BLaER1 treated with 17β-estradiol and CSF1 and Interleukin-3, amounts not matched to agents 10 nM and 100 nM (cell line): ENCODE measurements around the gene PTX4.
A peak's percentile ranks its signal among the peaks of the same experiment; 100 is the strongest.

Experiments used
- H3K27ac ChIP-seq, 11 experiments: shearing (Covaris generic); formaldehyde crosslinking; 2 replicates each; pipeline ENCODE4 v1.8.1; 2022
- H3K27me3 ChIP-seq, 11 experiments: shearing (Covaris generic); formaldehyde crosslinking; 2 replicates each; pipeline ENCODE4 v1.8.1; 2022
- H3K36me3 ChIP-seq, 11 experiments: shearing (Covaris generic); formaldehyde crosslinking; 2 replicates each; pipeline ENCODE4 v1.8.1; 2022
- H3K4me1 ChIP-seq, 10 experiments: shearing (Covaris generic); formaldehyde crosslinking; 2 replicates each; pipeline ENCODE4 v1.8.1; 2022
- H3K4me2 ChIP-seq, 11 experiments: shearing (Covaris generic); formaldehyde crosslinking; 2 replicates each; pipeline ENCODE4 v1.8.1; 2022
- H3K4me3 ChIP-seq, 10 experiments: shearing (Covaris generic); formaldehyde crosslinking; 2 replicates each; pipeline ENCODE4 v1.8.1; 2022
- H3K9ac ChIP-seq, 11 experiments: shearing (Covaris generic); formaldehyde crosslinking; 2 replicates each; pipeline ENCODE4 v1.8.1; 2022
- H3K9me3 ChIP-seq, 11 experiments: shearing (Covaris generic); formaldehyde crosslinking; replicated peaks in 1 of 11; 2 replicates each; pipeline ENCODE4 v1.8.1; 2022
- H4K20me1 ChIP-seq, 11 experiments: shearing (Covaris generic); formaldehyde crosslinking; 2 replicates each; pipeline ENCODE4 v1.8.1; 2022
- Cebpa-rat ChIP-seq, 11 experiments: shearing (Covaris generic); IDR thresholded peaks; 2 replicates each; pipeline ENCODE4 v1.8.1; 2022

Gene PTX4

DNA sequence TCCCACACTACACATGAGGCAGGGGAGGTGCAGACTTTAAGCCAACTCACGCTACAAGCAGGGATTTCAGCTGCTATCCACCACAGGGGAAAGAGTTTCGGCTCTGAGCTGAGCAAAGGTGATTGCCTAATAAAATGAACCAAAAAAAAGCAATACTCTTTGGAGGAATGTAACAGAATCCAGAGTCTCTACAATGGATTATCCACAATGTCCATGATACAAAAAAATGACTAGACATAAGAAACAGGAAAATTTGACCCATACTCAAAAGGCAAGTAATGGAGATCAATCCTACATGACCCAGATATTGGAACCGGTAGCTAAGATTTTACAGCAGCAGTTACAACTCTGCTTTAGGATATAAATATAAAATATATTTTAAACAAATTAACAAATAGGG, 25.8 kb upstream of the PTX4 start:
- no peaks in the 10 kb centered on the region for H3K27me3 ChIP-seq
- H3K36me3 ChIP-seq, result peaks cover 5 to 50% (median 40%) of the 10 kb centered on the region in 11 experiments; a peak in 21 of 22 replicates
- H3K4me3 ChIP-seq, result no peak overlapping the region
- H4K20me1 ChIP-seq, result peaks cover 0 to 29% (median 17%) of the 10 kb centered on the region in 11 experiments; a peak in 16 of 22 replicates
- peaks cover 16 to 29% (median 21%) of the 10 kb centered on the region in 11 experiments for H3K9me3 ChIP-seq
- H3K4me2 ChIP-seq, result no peak overlapping the region
- H3K9ac ChIP-seq, result no peak overlapping the region
- peaks cover 7 to 15% (median 11%) of the 10 kb centered on the region in 10 experiments for H3K4me1 ChIP-seq
- no peak overlapping the region for H3K27ac ChIP-seq
- no peak for TF ChIP-seq Cebpa-rat (IDR thresholded peaks at IDR 0.05)

DNA sequence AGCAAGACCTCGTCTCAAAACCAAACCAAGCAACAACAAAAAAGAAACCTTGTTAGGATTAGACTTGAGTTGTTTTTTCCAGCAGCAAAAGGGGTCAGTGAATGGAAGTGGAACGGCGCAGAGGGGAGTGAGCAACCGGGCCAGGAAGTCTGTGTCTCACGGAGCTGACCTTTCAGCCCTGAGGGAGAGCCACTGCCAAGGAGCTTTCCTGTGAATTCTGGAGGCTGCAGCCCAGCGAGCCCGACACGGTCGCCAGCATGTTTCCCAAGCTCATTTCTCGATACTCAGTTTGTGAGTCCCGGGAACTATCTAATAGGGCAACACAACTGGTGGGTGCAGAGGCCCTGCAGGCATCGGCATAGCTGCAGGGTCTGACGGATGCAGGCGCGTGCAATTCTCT, 24.0 kb upstream of the PTX4 start:
- no peak for TF ChIP-seq Cebpa-rat (IDR thresholded peaks at IDR 0.05)
- Histone ChIP-seq H3K27ac (no peak overlapping the region), H4K20me1 (peaks cover 0 to 40% (median 28%) of the 10 kb centered on the region in 11 experiments; a peak in 17 of 22 replicates), H3K4me3 (no peak overlapping the region), H3K27me3 (no peaks in the 10 kb centered on the region), H3K9ac (no peak overlapping the region), H3K36me3 (peaks cover 5 to 63% (median 47%) of the 10 kb centered on the region in 11 experiments), H3K4me1 (peaks cover 20 to 29% (median 25%) of the 10 kb centered on the region in 10 experiments), H3K9me3 (peaks cover 16 to 29% (median 21%) of the 10 kb centered on the region in 11 experiments), H3K4me2 (no peak overlapping the region)

DNA sequence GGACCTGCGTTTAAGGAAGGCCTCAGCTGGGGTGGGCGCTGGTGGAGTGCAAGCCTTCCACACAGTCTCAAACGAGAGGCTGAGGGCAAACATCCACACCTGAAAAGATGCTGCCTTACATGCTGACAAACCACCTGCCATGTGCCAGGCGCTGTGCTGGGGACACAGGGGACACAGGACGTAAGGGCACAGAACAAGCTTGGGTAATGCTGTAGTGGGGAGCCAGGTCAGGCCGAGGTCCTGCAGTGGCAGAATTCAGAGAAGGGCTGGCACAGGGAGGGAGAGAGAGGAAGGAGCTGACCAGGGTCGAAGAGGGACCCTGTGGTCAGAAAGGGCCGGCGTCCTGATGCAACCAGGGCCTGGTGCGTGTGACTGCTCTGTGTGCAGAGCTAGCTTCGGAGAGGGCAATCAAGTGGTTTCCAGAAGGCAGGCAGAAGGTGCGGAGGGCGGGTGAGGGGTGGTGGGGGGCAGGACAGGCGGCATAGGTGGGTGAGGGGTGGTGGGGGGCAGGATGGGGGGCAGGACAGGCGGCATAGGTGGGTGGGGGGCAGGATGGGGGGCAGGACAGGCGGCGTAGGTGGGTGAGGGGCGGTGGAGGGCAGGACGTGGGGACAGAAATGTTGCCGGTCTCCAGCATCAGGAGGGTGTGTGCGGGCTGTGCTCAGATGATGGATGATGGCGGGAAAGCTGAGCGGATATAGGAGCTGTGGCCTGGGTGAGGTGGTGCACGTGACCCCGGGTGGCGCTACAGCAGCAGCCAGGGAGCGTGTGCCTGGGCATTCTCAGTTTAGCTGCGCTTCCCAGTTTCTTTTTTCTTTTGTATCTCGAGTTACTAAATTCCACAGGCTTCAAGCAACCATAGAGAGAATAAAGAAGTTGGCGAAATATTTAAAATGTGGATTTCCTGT, 23.2 kb upstream of the PTX4 start:
- H3K27ac ChIP-seq, result no peak overlapping the region
- TF ChIP-seq Cebpa-rat (IDR thresholded peaks at IDR 0.05), result no peak
- H3K36me3 ChIP-seq, result peaks cover 10 to 71% (median 53%) of the 10 kb centered on the region in 11 experiments

DNA sequence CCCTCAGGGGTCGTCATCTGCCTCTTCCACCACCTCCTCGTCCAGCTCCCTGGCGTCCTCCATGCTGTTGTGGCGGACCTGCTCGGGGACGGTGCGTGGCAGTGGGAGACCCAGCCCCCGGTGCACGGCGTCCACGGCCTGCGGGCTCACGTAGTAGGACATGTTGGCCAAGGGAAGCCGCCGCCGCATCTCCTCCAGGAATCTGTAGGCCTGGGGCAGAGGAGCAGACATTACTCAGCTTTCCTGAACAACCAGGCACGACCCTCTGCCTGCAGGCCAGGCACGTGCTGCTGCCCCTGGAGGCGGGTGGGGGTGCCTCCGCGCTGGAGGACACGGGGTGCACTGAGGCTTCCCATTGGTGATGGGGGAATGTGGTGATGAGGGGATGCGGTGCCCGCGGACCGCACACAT, 22.2 kb upstream of the PTX4 start:
- no peak overlapping the region for H3K9ac ChIP-seq
- H3K4me1 ChIP-seq, result peaks cover 20 to 29% (median 26%) of the 10 kb centered on the region in 10 experiments
- H3K4me3 ChIP-seq, result no peak overlapping the region
- TF ChIP-seq Cebpa-rat (IDR thresholded peaks at IDR 0.05), result no peak
- H3K27me3 ChIP-seq, result no peaks in the 10 kb centered on the region
- H4K20me1 ChIP-seq, result peaks cover 0 to 58% (median 42%) of the 10 kb centered on the region in 11 experiments; a peak in 18 of 22 replicates
- no peak overlapping the region for H3K27ac ChIP-seq
- H3K9me3 ChIP-seq, result peaks cover 16 to 29% (median 21%) of the 10 kb centered on the region in 11 experiments
- peaks cover 20 to 81% (median 63%) of the 10 kb centered on the region in 11 experiments for H3K36me3 ChIP-seq
- no peak overlapping the region for H3K4me2 ChIP-seq

More for the DNA sequence above, 23.2 kb upstream of the PTX4 start:
- Histone ChIP-seq H4K20me1 (peaks cover 0 to 48% (median 35%) of the 10 kb centered on the region in 11 experiments; a peak in 17 of 22 replicates), H3K4me2 (no peak overlapping the region), H3K9ac (no peak overlapping the region), H3K27me3 (no peaks in the 10 kb centered on the region), H3K9me3 (peaks cover 16 to 29% (median 21%) of the 10 kb centered on the region in 11 experiments), H3K4me3 (no peak overlapping the region), H3K4me1 (peaks cover 20 to 29% (median 26%) of the 10 kb centered on the region in 10 experiments)

DNA sequence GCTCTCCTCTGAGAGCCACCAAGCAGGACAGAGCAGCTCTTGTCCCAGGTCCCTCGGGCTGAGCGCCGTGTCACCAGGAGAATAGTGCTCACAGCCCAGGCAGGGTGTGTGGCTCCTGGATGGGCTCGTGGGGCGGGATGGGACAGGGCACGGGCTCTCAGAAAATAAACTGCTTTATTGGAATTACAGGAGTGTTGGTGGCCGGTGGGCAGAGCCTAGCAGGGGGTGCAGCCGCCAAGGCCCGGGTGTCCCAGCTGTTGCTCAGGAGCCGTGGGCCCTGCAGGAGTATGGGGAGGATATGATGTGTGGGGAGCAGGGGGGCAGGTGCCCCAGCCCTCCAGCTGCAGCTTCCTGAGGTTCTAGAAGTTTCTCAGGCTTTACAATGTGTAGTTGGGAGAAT, 21.5 kb upstream of the PTX4 start:
- no peaks in the 10 kb centered on the region for H3K27me3 ChIP-seq
- no peak for TF ChIP-seq Cebpa-rat (IDR thresholded peaks at IDR 0.05)

DNA sequence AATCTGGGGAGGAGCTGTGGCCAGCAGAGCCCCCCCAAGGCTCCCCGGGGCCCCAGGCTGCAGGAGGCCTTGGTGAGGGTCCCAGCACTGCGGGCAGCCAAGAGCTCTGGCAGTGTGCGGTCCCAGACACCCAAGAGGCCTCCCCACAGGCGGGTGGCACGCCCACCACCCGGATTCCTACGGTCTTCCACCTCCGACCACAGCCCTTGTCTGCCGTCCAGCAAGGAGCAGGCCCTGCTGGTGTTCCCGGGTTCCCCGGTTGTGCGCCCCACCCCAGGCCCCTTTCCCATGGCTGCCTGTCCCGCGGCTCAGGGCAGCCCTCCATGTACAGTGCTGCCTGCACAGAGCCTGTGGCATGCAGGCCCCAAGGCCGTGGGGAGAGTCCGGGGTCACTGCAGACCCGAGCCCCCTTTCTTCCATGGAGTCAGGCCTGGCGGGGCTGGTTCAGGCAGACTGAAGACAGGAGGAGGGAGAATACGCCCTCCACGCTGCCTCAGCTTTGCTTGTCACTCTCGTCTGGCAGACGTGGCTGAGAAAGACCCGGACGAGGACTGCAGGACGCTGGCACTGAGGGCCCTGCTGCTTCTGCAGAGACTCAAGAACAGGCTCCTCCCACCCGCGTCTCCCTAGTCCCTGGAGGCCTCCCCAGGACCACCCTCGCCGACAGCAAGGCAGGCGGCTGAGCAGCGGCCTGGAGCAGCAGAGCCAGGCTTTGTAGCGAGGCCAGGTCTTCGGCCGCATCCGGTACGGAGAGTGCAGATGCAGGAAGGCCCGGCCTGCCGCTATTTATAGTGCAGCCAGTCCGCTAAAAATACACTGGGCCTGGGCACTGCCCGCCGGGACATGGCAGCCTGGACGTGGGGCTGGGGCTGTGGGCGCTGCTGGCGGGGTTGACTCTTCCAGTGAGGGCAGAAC, 20.8 kb upstream of the PTX4 start:
- Histone ChIP-seq H3K4me1 (peaks cover 20 to 29% (median 26%) of the 10 kb centered on the region in 10 experiments), H3K27me3 (no peaks in the 10 kb centered on the region), H3K27ac (peak overlapping the region in 8 of 11 experiments; percentile 8 to 45 (median 32); a peak in 10 of 22 replicates), H3K9ac (peak overlapping the region; percentile 15 to 64 (median 48); a peak in 19 of 22 replicates), H3K36me3 (peaks cover 20 to 92% (median 65%) of the 10 kb centered on the region in 11 experiments), H3K9me3 (peaks cover 8 to 21% (median 13%) of the 10 kb centered on the region in 11 experiments), H4K20me1 (peaks cover 0 to 71% (median 42%) of the 10 kb centered on the region in 11 experiments; a peak in 18 of 22 replicates), H3K4me2 (peak overlapping the region; percentile 68 to 81 (median 76)), H3K4me3 (0 out of 20 replicates have a peak overlapping the region, but pooled peaks of 1 of the 10 experiments have one; percentile 15)
- no peak for TF ChIP-seq Cebpa-rat (IDR thresholded peaks at IDR 0.05)

More for the DNA sequence above, 21.5 kb upstream of the PTX4 start:
- Histone ChIP-seq H3K27ac (peak overlapping the region in 8 of 11 experiments; percentile 8 to 45 (median 32); a peak in 7 of 22 replicates), H3K9me3 (peaks cover 15 to 28% (median 20%) of the 10 kb centered on the region in 11 experiments), H4K20me1 (peaks cover 0 to 65% (median 42%) of the 10 kb centered on the region in 11 experiments; a peak in 18 of 22 replicates), H3K36me3 (peaks cover 20 to 86% (median 66%) of the 10 kb centered on the region in 11 experiments), H3K4me3 (no peak overlapping the region), H3K4me2 (peak overlapping the region; percentile 68 to 81 (median 76); a peak in 19 of 22 replicates), H3K4me1 (peaks cover 20 to 29% (median 26%) of the 10 kb centered on the region in 10 experiments), H3K9ac (peak overlapping the region in 10 of 11 experiments; percentile 20 to 64 (median 49); a peak in 14 of 22 replicates)

DNA sequence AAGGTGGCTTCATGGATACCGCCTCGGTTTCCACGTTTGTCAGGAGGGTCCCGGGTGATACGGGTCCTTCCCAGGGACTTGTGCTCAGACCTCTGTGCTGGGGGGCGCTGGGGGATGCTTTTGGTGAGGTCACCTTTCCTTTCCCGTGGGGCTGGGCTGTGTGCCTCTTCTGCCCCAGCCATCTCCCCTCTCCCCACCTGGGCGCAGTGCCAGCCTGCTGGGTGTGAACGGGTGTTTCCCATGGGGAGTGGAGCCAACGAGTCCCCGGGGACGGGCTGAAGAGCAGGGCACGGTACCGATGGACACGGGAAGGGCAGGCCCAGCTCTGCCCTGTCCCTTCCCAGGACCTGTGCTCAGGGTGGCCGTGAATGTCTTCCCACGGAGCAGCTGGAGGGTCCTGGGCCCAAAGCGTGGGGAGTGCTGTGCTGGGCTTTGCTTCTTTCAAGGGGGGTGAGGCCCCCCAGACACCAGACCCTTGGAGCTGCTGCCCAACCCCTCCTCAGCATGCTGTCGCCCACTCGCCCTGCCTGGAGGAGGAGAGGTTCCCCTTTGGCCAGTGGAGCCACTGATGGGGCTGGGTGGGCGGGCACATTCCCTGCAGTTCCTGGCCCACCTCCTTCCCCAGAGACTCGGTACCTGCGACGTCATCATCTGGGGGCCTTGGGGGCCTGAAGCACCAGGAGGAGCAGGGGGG, 19.9 kb upstream of the PTX4 start:
- Histone ChIP-seq H3K4me3 (no peak overlapping the region), H3K27me3 (no peaks in the 10 kb centered on the region), H3K36me3 (peaks cover 21 to 89% (median 63%) of the 10 kb centered on the region in 11 experiments; a peak in 21 of 22 replicates), H3K9ac (peak overlapping the region in 9 of 11 experiments; percentile 23 to 62 (median 38); a peak in 6 of 22 replicates), H3K27ac (no peak overlapping the region), H4K20me1 (peaks cover 0 to 71% (median 42%) of the 10 kb centered on the region in 11 experiments; a peak in 18 of 22 replicates), H3K9me3 (peaks cover 0 to 12% (median 4%) of the 10 kb centered on the region in 11 experiments; a peak in 12 of 22 replicates), H3K4me2 (peak overlapping the region; percentile 68 to 81 (median 76)), H3K4me1 (peaks cover 20 to 29% (median 26%) of the 10 kb centered on the region in 10 experiments)
- TF ChIP-seq Cebpa-rat (IDR thresholded peaks at IDR 0.05), result no peak
